ENCODE measurements around the gene POM121L12. TPM values are rescaled to one million over a fixed set of nuclear protein-coding genes. Genes with fewer than 3 reads are reported as not detected.

Gene POM121L12
- total RNA-seq, 3 donors from 2014 or later: not detected

DNA sequence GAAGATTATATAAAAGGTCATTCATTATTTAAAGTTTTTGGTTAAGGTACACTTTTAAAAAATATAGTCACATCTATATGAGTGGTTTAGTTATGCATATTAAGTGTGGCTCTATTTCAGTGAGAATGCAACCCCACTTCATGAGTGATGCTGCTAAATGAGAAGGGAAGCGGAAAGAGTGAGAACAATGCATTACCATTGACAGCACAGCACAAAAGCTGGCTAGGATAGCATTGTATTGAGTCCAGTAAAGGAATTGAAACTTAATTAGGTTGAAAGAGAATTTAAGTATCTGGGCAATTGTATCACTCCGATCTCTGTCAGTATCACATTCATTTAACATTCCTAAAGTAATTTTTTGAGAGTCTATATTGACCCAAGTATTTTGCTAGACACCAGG is 13.2 kb downstream of the POM121L12 start:
- DNase-seq (ENCODE audit: low spot score in 2 of 2): no peak
- no peaks in the 10 kb centered on the region for H3K4me1 ChIP-seq
- no peaks in the 10 kb centered on the region for H3K36me3 ChIP-seq
- H3K27ac ChIP-seq: no peak overlapping the region
- no peaks in the 10 kb centered on the region for H3K27me3 ChIP-seq
- intact Hi-C loops (cut with DNase I; ENCODE audit: low total_unique reads): no loop called here
- no peak overlapping the region for H3K4me3 ChIP-seq
- H3K9me3 ChIP-seq: no peaks in the 10 kb centered on the region
- TF ChIP-seq POLR2AphosphoS5 (IDR thresholded peaks at IDR 0.05): no peak
- TF ChIP-seq, protein P1, sequence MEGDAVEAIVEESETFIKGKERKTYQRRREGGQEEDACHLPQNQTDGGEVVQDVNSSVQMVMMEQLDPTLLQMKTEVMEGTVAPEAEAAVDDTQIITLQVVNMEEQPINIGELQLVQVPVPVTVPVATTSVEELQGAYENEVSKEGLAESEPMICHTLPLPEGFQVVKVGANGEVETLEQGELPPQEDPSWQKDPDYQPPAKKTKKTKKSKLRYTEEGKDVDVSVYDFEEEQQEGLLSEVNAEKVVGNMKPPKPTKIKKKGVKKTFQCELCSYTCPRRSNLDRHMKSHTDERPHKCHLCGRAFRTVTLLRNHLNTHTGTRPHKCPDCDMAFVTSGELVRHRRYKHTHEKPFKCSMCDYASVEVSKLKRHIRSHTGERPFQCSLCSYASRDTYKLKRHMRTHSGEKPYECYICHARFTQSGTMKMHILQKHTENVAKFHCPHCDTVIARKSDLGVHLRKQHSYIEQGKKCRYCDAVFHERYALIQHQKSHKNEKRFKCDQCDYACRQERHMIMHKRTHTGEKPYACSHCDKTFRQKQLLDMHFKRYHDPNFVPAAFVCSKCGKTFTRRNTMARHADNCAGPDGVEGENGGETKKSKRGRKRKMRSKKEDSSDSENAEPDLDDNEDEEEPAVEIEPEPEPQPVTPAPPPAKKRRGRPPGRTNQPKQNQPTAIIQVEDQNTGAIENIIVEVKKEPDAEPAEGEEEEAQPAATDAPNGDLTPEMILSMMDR (IDR thresholded peaks at IDR 0.05): no peak
- no peak for TF ChIP-seq POLR2A (IDR thresholded peaks at IDR 0.05)

DNA sequence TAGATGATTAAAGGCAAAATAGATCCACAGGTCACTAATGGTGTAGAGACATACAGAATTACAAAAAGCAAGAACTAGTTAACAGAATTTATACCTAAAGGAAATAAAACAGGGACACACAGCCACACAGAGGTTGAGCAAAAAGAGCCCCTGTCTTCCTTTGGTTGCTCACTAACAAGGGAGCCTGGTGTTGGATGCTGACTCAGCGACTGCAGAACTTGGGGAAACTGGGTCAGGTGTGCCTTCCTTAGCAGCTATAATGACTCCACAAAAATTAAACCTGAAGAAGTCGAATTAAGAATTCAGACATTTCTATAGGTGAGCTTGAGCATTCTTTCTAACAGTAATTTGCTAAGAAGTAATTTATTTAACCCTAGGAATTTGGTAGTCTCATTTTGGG is 15.0 kb downstream of the POM121L12 start:
- intact Hi-C loops (cut with DNase I; ENCODE audit: low total_unique reads): no loop called here
- Histone ChIP-seq H3K4me3 (no peak overlapping the region), H3K36me3 (no peaks in the 10 kb centered on the region), H3K4me1 (no peaks in the 10 kb centered on the region), H3K27me3 (no peaks in the 10 kb centered on the region), H3K27ac (no peak overlapping the region), H3K9me3 (no peaks in the 10 kb centered on the region)
- DNase-seq (ENCODE audit: low spot score in 2 of 2): no peak
- TF ChIP-seq, protein P1 (IDR thresholded peaks at IDR 0.05): no peak
- TF ChIP-seq POLR2A (IDR thresholded peaks at IDR 0.05): no peak
- no peak for TF ChIP-seq POLR2AphosphoS5 (IDR thresholded peaks at IDR 0.05)

DNA sequence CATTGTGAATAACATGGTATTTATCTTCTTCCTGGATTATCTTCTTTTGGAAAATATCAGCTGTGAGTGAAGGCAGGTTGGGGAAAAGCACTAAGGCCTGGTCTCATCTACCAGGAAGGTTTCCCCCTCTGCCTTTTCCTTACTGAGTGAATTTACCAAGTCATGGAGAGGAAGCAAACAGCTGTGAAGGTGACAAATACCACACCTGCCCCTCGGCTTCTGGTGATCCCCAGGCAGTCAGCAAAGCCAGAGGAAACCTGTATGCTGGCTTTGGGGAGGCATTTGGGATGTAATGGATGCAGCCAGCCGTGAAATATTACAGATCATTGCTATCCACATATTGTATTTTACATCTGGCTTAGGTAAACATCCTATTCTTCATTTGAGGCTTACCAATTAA is 24.2 kb downstream of the POM121L12 start:
- TF ChIP-seq, protein P1 (IDR thresholded peaks at IDR 0.05): no peak
- no peak for TF ChIP-seq POLR2A (IDR thresholded peaks at IDR 0.05)
- no peak for TF ChIP-seq POLR2AphosphoS5 (IDR thresholded peaks at IDR 0.05)
- H3K27ac ChIP-seq: no peak overlapping the region
- no peaks in the 10 kb centered on the region for H3K9me3 ChIP-seq
- H3K4me1 ChIP-seq: no peaks in the 10 kb centered on the region
- intact Hi-C loops (cut with DNase I; ENCODE audit: low total_unique reads): no loop called here
- DNase-seq (ENCODE audit: low spot score in 2 of 2): no peak
- H3K36me3 ChIP-seq: no peaks in the 10 kb centered on the region
- H3K27me3 ChIP-seq: no peaks in the 10 kb centered on the region
- H3K4me3 ChIP-seq: no peak overlapping the region

GRCh38 chr7:53060066-53060465 is 24.6 kb downstream of the POM121L12 start:
- no peaks in the 10 kb centered on the region for H3K36me3 ChIP-seq
- TF ChIP-seq, protein P1 (IDR thresholded peaks at IDR 0.05): no peak
- no peak for TF ChIP-seq POLR2AphosphoS5 (IDR thresholded peaks at IDR 0.05)
- no peak for TF ChIP-seq POLR2A (IDR thresholded peaks at IDR 0.05)
- intact Hi-C loops (cut with DNase I; ENCODE audit: low total_unique reads): no loop called here
- DNase-seq (ENCODE audit: low spot score in 2 of 2): no peak
- H3K4me3 ChIP-seq: no peak overlapping the region
- no peaks in the 10 kb centered on the region for H3K4me1 ChIP-seq
- no peaks in the 10 kb centered on the region for H3K27me3 ChIP-seq
- H3K27ac ChIP-seq: no peak overlapping the region
- H3K9me3 ChIP-seq: no peaks in the 10 kb centered on the region

GRCh38 chr7:53062796-53063195 is 27.4 kb downstream of the POM121L12 start:
- intact Hi-C loops (cut with DNase I; ENCODE audit: low total_unique reads): no loop called here
- H3K27ac ChIP-seq: no peak overlapping the region
- TF ChIP-seq, protein P1 (IDR thresholded peaks at IDR 0.05): no peak
- TF ChIP-seq POLR2A (IDR thresholded peaks at IDR 0.05) (no peak), POLR2AphosphoS5 (IDR thresholded peaks at IDR 0.05) (no peak)

More at GRCh38 chr7:53062796-53063195, 27.4 kb downstream of the POM121L12 start:
- Histone ChIP-seq H3K4me3 (no peak overlapping the region), H3K9me3 (no peaks in the 10 kb centered on the region), H3K36me3 (no peaks in the 10 kb centered on the region), H3K4me1 (no peaks in the 10 kb centered on the region), H3K27me3 (no peaks in the 10 kb centered on the region)
- DNase-seq (ENCODE audit: low spot score in 2 of 2): no peak

Data from breast epithelium (tissue), 4 donors.